ENCODE data around the gene BICRA.

GRCh38 chr19:47675859-47676258, 66.9 kb downstream of the BICRA start:
- TF ChIP-seq, protein P1, sequence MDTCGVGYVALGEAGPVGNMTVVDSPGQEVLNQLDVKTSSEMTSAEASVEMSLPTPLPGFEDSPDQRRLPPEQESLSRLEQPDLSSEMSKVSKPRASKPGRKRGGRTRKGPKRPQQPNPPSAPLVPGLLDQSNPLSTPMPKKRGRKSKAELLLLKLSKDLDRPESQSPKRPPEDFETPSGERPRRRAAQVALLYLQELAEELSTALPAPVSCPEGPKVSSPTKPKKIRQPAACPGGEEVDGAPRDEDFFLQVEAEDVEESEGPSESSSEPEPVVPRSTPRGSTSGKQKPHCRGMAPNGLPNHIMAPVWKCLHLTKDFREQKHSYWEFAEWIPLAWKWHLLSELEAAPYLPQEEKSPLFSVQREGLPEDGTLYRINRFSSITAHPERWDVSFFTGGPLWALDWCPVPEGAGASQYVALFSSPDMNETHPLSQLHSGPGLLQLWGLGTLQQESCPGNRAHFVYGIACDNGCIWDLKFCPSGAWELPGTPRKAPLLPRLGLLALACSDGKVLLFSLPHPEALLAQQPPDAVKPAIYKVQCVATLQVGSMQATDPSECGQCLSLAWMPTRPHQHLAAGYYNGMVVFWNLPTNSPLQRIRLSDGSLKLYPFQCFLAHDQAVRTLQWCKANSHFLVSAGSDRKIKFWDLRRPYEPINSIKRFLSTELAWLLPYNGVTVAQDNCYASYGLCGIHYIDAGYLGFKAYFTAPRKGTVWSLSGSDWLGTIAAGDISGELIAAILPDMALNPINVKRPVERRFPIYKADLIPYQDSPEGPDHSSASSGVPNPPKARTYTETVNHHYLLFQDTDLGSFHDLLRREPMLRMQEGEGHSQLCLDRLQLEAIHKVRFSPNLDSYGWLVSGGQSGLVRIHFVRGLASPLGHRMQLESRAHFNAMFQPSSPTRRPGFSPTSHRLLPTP (IDR thresholded peaks at IDR 0.05; ENCODE audit: borderline replicate concordance, extremely low read depth, insufficient read length), result no peak
- no peak for TF ChIP-seq SRSF9 (IDR thresholded peaks at IDR 0.05; ENCODE audit: borderline replicate concordance, low read depth, low read length)
- TF ChIP-seq, protein P2, sequence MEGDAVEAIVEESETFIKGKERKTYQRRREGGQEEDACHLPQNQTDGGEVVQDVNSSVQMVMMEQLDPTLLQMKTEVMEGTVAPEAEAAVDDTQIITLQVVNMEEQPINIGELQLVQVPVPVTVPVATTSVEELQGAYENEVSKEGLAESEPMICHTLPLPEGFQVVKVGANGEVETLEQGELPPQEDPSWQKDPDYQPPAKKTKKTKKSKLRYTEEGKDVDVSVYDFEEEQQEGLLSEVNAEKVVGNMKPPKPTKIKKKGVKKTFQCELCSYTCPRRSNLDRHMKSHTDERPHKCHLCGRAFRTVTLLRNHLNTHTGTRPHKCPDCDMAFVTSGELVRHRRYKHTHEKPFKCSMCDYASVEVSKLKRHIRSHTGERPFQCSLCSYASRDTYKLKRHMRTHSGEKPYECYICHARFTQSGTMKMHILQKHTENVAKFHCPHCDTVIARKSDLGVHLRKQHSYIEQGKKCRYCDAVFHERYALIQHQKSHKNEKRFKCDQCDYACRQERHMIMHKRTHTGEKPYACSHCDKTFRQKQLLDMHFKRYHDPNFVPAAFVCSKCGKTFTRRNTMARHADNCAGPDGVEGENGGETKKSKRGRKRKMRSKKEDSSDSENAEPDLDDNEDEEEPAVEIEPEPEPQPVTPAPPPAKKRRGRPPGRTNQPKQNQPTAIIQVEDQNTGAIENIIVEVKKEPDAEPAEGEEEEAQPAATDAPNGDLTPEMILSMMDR (IDR thresholded peaks at IDR 0.05 in 2 of 3, conservative IDR thresholded peaks at IDR 0.05 in 1 of 3; ENCODE audit: insufficient read depth in 2 of 3, low read depth in 1 of 3, low read length in 3 of 3), result no peak
- TF ChIP-seq YY1 (IDR thresholded peaks at IDR 0.05; ENCODE audit: borderline replicate concordance in 1 of 3, control insufficient read depth in 1 of 3, extremely low read depth in 1 of 3, insufficient read depth in 3 of 3, insufficient read length in 1 of 3, insufficient replicate concordance in 2 of 3, low read depth in 1 of 3, low read length in 2 of 3), result no peak
- TF ChIP-seq CEBPB (tag; IDR thresholded peaks at IDR 0.05), result no peak
- TF ChIP-seq, protein P3, sequence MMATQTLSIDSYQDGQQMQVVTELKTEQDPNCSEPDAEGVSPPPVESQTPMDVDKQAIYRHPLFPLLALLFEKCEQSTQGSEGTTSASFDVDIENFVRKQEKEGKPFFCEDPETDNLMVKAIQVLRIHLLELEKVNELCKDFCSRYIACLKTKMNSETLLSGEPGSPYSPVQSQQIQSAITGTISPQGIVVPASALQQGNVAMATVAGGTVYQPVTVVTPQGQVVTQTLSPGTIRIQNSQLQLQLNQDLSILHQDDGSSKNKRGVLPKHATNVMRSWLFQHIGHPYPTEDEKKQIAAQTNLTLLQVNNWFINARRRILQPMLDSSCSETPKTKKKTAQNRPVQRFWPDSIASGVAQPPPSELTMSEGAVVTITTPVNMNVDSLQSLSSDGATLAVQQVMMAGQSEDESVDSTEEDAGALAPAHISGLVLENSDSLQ (IDR thresholded peaks at IDR 0.05), result no peak
- no peak for TF ChIP-seq TEAD1 (CRISPR knock-in tag; IDR thresholded peaks at IDR 0.05)
- TF ChIP-seq, protein P4, sequence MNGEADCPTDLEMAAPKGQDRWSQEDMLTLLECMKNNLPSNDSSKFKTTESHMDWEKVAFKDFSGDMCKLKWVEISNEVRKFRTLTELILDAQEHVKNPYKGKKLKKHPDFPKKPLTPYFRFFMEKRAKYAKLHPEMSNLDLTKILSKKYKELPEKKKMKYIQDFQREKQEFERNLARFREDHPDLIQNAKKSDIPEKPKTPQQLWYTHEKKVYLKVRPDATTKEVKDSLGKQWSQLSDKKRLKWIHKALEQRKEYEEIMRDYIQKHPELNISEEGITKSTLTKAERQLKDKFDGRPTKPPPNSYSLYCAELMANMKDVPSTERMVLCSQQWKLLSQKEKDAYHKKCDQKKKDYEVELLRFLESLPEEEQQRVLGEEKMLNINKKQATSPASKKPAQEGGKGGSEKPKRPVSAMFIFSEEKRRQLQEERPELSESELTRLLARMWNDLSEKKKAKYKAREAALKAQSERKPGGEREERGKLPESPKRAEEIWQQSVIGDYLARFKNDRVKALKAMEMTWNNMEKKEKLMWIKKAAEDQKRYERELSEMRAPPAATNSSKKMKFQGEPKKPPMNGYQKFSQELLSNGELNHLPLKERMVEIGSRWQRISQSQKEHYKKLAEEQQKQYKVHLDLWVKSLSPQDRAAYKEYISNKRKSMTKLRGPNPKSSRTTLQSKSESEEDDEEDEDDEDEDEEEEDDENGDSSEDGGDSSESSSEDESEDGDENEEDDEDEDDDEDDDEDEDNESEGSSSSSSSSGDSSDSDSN (IDR thresholded peaks at IDR 0.05; ENCODE audit: borderline replicate concordance in 1 of 2, low read depth in 2 of 2, low read length in 2 of 2), result no peak
- TF ChIP-seq NCOR1 (IDR thresholded peaks at IDR 0.05), result no peak

Measured in K562 (cell line).